Measurements from ENCODE around the gene VAMP7. TPM values are rescaled to one million over a fixed set of nuclear protein-coding genes. Genes with fewer than 3 reads are reported as not detected.
A peak's percentile ranks its signal among the peaks of the same experiment; 100 is the strongest.

VAMP7 gene
- total and polyA plus RNA-seq, 9 of the 15 experiments (the other 6 are each of a cell fraction or from before 2014, with no cell fraction given) = 38.4 to 100 (median 67.7) TPM

GRCh38 chrX:155966876-155967275 lies 85.7 kb downstream of the VAMP7 start (continued):
- TF ChIP-seq TEAD4 (IDR thresholded peaks at IDR 0.05; ENCODE audit: low read length) (no peak), TEAD4 (CRISPR knock-in tag; IDR thresholded peaks at IDR 0.05; ENCODE audit: borderline replicate concordance) (no peak), SMC3 (conservative IDR thresholded peaks at IDR 0.05; ENCODE audit: insufficient read depth, low read depth, low read length) (peak; percentile 88), ZFPM2 (CRISPR knock-in tag; IDR thresholded peaks at IDR 0.05) (no peak), RAD21 (CRISPR knock-in tag; conservative IDR thresholded peaks at IDR 0.05 in 1 of 2, IDR thresholded peaks at IDR 0.05 in 1 of 2) (peak; percentile 89 to 94), RUNX1 (IDR thresholded peaks at IDR 0.05; ENCODE audit: low read depth) (no peak), CHD4 (IDR thresholded peaks at IDR 0.05; ENCODE audit: insufficient read depth, insufficient replicate concordance, low read depth, low read length, poor library complexity, severe bottlenecking) (no peak), FOXP1 (CRISPR knock-in tag; IDR thresholded peaks at IDR 0.05) (no peak), TCF7L2 (IDR thresholded peaks at IDR 0.05; ENCODE audit: low read depth, low read length) (no peak), GTF2A2 (tag; IDR thresholded peaks at IDR 0.05) (no peak), ZNF561 (CRISPR knock-in tag; conservative IDR thresholded peaks at IDR 0.05) (no peak), REST (IDR thresholded peaks at IDR 0.05; ENCODE audit: borderline replicate concordance) (peak; percentile 91), REST (CRISPR knock-in tag; IDR thresholded peaks at IDR 0.05; ENCODE audit: low read depth) (no peak), SAP30 (IDR thresholded peaks at IDR 0.05; ENCODE audit: borderline replicate concordance, insufficient read depth, low read depth, low read length, poor library complexity, severe bottlenecking) (no peak), RNF219 (CRISPR knock-in tag; IDR thresholded peaks at IDR 0.05) (no peak)
- TF ChIP-seq, protein P1, sequence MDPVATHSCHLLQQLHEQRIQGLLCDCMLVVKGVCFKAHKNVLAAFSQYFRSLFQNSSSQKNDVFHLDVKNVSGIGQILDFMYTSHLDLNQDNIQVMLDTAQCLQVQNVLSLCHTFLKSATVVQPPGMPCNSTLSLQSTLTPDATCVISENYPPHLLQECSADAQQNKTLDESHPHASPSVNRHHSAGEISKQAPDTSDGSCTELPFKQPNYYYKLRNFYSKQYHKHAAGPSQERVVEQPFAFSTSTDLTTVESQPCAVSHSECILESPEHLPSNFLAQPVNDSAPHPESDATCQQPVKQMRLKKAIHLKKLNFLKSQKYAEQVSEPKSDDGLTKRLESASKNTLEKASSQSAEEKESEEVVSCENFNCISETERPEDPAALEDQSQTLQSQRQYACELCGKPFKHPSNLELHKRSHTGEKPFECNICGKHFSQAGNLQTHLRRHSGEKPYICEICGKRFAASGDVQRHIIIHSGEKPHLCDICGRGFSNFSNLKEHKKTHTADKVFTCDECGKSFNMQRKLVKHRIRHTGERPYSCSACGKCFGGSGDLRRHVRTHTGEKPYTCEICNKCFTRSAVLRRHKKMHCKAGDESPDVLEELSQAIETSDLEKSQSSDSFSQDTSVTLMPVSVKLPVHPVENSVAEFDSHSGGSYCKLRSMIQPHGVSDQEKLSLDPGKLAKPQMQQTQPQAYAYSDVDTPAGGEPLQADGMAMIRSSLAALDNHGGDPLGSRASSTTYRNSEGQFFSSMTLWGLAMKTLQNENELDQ (CRISPR knock-in tag; IDR thresholded peaks at IDR 0.05; ENCODE audit: borderline replicate concordance) = no peak
